Measurements from ENCODE around the gene KLF2. TPM values are rescaled to one million over a fixed set of nuclear protein-coding genes. Genes with fewer than 3 reads are reported as not detected.
A peak's percentile ranks its signal among the peaks of the same experiment; 100 is the strongest.

The KLF2 gene
- total and polyA plus RNA-seq, 10 of the 15 experiments (the other 5 are each of a cell fraction or from before 2014, with no cell fraction given) = 0.16 to 13.7 (median 1.0) TPM

DNA sequence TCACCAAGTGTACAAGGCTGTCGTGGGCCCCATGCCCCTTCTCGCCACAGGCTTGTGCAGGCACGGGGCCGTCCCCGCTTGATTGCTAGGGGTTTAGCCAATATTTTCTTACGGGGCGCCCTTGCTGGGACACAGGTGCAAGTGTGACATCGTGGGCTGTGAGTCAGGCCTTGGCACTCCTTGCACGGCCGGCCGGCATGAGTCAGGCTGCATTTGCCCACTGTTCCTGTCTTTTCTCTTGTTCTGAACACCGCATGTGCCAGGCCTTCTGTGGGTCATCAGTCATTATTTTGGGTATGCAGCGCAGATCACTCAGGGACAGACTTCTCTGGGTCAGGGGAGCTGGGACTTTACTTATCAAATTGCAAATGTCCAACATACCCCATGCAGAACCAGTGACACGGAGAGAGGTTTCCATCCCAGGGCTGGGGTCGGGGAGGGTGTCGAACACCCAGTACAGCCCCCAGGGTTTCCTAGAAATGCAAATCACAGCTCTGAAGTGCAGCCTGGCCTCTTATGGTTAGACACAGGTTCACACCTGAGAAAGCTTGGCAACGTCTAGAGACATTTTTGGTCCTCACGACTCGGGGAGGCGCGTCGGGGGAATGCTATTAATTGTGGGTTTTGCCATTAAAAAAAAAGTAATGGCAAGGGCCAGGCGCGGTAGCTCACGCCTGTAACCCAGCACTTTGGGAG, 22.5 kb upstream of the KLF2 start:
- no peak for DNase-seq (ENCODE audit: low read depth, low spot score)
- ChIA-PET POLR2A (no interaction called here), SMC1A (ENCODE audit: uncharacterized antibody, unreplicated experiment) (interaction anchor here (1.1 to 1.3 kb wide), 2 partner anchors 19 to 81 kb away, joined by 3 read pairs; no protein-coding TSS in a partner anchor), RAD21 (ENCODE audit: unreplicated experiment) (interaction anchor here (1.6 kb wide), 1 partner anchor 81 kb away, joined by 3 read pairs; no protein-coding TSS in a partner anchor), CTCF (interaction anchor here (0.6 kb wide), 2 partner anchors 81 to 245 kb away, joined by 3 read pairs; no protein-coding TSS in a partner anchor)
- Histone ChIP-seq H3K27ac (ENCODE audit: control insufficient read depth, insufficient read depth) (no peak overlapping the region), H3K4me1 (ENCODE audit: control insufficient read depth, insufficient read depth, low read length) (peaks cover 7% of the 10 kb centered on the region), H3K9me3 (replicated peaks; ENCODE audit: control insufficient read depth, insufficient read depth, low read length) (peaks cover 2% of the 10 kb centered on the region; the same call in 2 of the 3 replicates), H3K79me2 (ENCODE audit: control insufficient read depth, insufficient read depth, low read length) (no peaks in the 10 kb centered on the region), H4K20me1 (ENCODE audit: control insufficient read depth, insufficient read depth) (no peaks in the 10 kb centered on the region), H3K4me2 (ENCODE audit: control insufficient read depth, insufficient read depth) (no peak overlapping the region), H3K4me3 (no peak overlapping the region), H3K9ac (ENCODE audit: control insufficient read depth, insufficient read depth, low read length) (no peak overlapping the region), H2AFZ (ENCODE audit: control insufficient read depth, low read depth, low read length) (no peak overlapping the region), H3K27me3 (replicated peaks in 1 of 2; ENCODE audit: control insufficient read depth in 2 of 2, insufficient read depth in 2 of 2, low read length in 1 of 2) (no peaks in the 10 kb centered on the region; a peak in 1 of 4 replicates), H3K36me3 (ENCODE audit: control insufficient read depth in 2 of 2, insufficient read depth in 2 of 2, low read length in 1 of 2) (no peaks in the 10 kb centered on the region)
- in situ Hi-C loops (cut with MboI) = no loop called here
- no TSS peak for BruUV-seq (replicated peaks)
- no peak for FAIRE-seq
- peak; percentile 59 for ATAC-seq
- no peak for TF ChIP-seq CBX3 (IDR thresholded peaks at IDR 0.05; ENCODE audit: borderline replicate concordance, low read depth)
- TF ChIP-seq, protein P1, sequence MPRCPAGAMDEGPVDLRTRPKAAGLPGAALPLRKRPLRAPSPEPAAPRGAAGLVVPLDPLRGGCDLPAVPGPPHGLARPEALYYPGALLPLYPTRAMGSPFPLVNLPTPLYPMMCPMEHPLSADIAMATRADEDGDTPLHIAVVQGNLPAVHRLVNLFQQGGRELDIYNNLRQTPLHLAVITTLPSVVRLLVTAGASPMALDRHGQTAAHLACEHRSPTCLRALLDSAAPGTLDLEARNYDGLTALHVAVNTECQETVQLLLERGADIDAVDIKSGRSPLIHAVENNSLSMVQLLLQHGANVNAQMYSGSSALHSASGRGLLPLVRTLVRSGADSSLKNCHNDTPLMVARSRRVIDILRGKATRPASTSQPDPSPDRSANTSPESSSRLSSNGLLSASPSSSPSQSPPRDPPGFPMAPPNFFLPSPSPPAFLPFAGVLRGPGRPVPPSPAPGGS (IDR thresholded peaks at IDR 0.05; ENCODE audit: borderline replicate concordance, insufficient read depth, low read depth, low read length, poor library complexity, severe bottlenecking) = peak; percentile 89
- intact Hi-C loops (cut with micrococcal nuclease; ENCODE audit: unreplicated experiment) = loop anchor here (1.0 kb wide), 1 partner anchor 22 kb away; the partner anchor contains the start of gene KLF2
- WGBS (ENCODE audit: insufficient coverage, insufficient replicate concordance, low lambda C conversion rate, missing lambda C conversion rate) = 12% methylated on average over 25 of the region's 25 CpGs

DNA sequence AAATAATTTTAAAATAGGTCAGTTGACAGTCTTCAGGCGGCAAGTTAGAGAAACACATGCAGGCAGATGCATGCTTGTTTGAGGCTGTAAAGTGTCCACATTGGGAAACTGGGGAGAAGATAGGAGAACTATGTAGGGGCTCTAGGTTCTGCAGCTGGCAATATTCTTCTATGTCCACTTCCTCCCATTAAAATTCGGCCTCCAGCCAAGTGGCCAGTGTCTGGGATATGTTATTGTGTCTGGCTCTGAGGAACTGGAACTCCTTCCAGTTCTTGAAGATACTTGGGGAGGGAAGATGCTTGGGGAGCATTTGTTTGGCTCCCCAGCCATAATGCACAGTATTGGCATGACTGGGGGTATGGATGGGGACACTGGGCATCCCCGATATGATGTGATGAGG, 20.9 kb upstream of the KLF2 start:
- DNase-seq (ENCODE audit: low read depth, low spot score) = no peak
- Histone ChIP-seq H3K36me3 (ENCODE audit: control insufficient read depth in 2 of 2, insufficient read depth in 2 of 2, low read length in 1 of 2) (no peaks in the 10 kb centered on the region), H4K20me1 (ENCODE audit: control insufficient read depth, insufficient read depth) (no peaks in the 10 kb centered on the region), H3K9ac (ENCODE audit: control insufficient read depth, insufficient read depth, low read length) (no peak overlapping the region), H3K79me2 (ENCODE audit: control insufficient read depth, insufficient read depth, low read length) (no peaks in the 10 kb centered on the region), H3K9me3 (replicated peaks; ENCODE audit: control insufficient read depth, insufficient read depth, low read length) (no peaks in the 10 kb centered on the region; the same call in 2 of the 3 replicates), H3K4me3 (no peak overlapping the region), H3K27me3 (replicated peaks in 1 of 2; ENCODE audit: control insufficient read depth in 2 of 2, insufficient read depth in 2 of 2, low read length in 1 of 2) (no peaks in the 10 kb centered on the region; a peak in 1 of 4 replicates), H3K27ac (ENCODE audit: control insufficient read depth, insufficient read depth) (no peak overlapping the region), H3K4me2 (ENCODE audit: control insufficient read depth, insufficient read depth) (no peak overlapping the region), H3K4me1 (ENCODE audit: control insufficient read depth, insufficient read depth, low read length) (peaks cover 7% of the 10 kb centered on the region), H2AFZ (ENCODE audit: control insufficient read depth, low read depth, low read length) (no peak overlapping the region)
- intact Hi-C loops (cut with micrococcal nuclease; ENCODE audit: unreplicated experiment) (no loop called here), in situ Hi-C loops (cut with MboI) (no loop called here)
- TF ChIP-seq SP1 (IDR thresholded peaks at IDR 0.05; ENCODE audit: low read depth, low read length) = no peak
- no peak for TF ChIP-seq IRF3 (IDR thresholded peaks at IDR 0.05)
- no peak for TF ChIP-seq ZBTB4 (CRISPR knock-in tag; IDR thresholded peaks at IDR 0.05)
- no peak for TF ChIP-seq MEF2A (IDR thresholded peaks at IDR 0.05; ENCODE audit: insufficient read depth, low read depth, low read length)
- TF ChIP-seq LARP7 (IDR thresholded peaks at IDR 0.05) = no peak
- TF ChIP-seq EED (IDR thresholded peaks at IDR 0.05; ENCODE audit: low read depth) = no peak
- no peak for ATAC-seq
- ChIA-PET SMC1A (ENCODE audit: uncharacterized antibody, unreplicated experiment) (no interaction called here), CTCF (no interaction called here), RAD21 (ENCODE audit: unreplicated experiment) (interaction anchor here (0.7 to 1.6 kb wide), 2 partner anchors 79 to 189 kb away, joined by 3 read pairs; no protein-coding TSS in a partner anchor), POLR2A (no interaction called here)
- no peak for FAIRE-seq
- WGBS (ENCODE audit: insufficient coverage, insufficient replicate concordance, low lambda C conversion rate, missing lambda C conversion rate) = 50% methylated on average over 3 of the region's 3 CpGs
- BruUV-seq (replicated peaks) = no TSS peak
